ES-I3 (cell line): ENCODE measurements around the gene SMIM29.
A peak's percentile ranks its signal among the peaks of the same experiment; 100 is the strongest.

Experiments
- H3K36me3 ChIP-seq: 2 replicates; pipeline ENCODE4 v1.6.1; 2013; ENCODE audit warnings: mild to moderate bottlenecking, low read length, control low read depth, moderate library complexity; ENCODE audit not compliant: insufficient read depth
- H3K4me1 ChIP-seq: 2 replicates; pipeline ENCODE4 v1.6.1; 2013; ENCODE audit warnings: mild to moderate bottlenecking, control low read depth, low read length; ENCODE audit not compliant: insufficient read depth
- H3K9ac ChIP-seq: 2 replicates; pipeline ENCODE4 v1.6.1; 2013; ENCODE audit warnings: low read depth, mild to moderate bottlenecking, low read length, moderate library complexity
- H3K9me3 ChIP-seq: 2 replicates; pipeline ENCODE4 v1.6.1; 2013; ENCODE audit warnings: mild to moderate bottlenecking, low read length, moderate library complexity; ENCODE audit not compliant: control insufficient read depth, insufficient read depth

The SMIM29 gene

GRCh38 chr6:34239500-34239825 lies 9.3 kb downstream of the SMIM29 start:
- H3K36me3 ChIP-seq: peaks cover 48% of the 10 kb centered on the region

GRCh38 chr6:34238585-34239499 lies 10.0 kb downstream of the SMIM29 start:
- Histone ChIP-seq H3K4me1 (peaks cover 45% of the 10 kb centered on the region), H3K9ac (peak overlapping the region; percentile 92), H3K36me3 (peaks cover 47% of the 10 kb centered on the region), H3K9me3 (no peaks in the 10 kb centered on the region)

More at GRCh38 chr6:34239500-34239825, 9.3 kb downstream of the SMIM29 start:
- no peaks in the 10 kb centered on the region for H3K9me3 ChIP-seq
- peaks cover 40% of the 10 kb centered on the region for H3K4me1 ChIP-seq
- H3K9ac ChIP-seq: peak overlapping the region; percentile 92

GRCh38 chr6:34237722-34238584 lies 10.9 kb downstream of the SMIM29 start:
- no peaks in the 10 kb centered on the region for H3K9me3 ChIP-seq
- peaks cover 39% of the 10 kb centered on the region for H3K36me3 ChIP-seq
- peak overlapping the region; percentile 92 for H3K9ac ChIP-seq
- peaks cover 45% of the 10 kb centered on the region for H3K4me1 ChIP-seq

GRCh38 chr6:34237316-34237721 lies 11.5 kb downstream of the SMIM29 start:
- no peaks in the 10 kb centered on the region for H3K9me3 ChIP-seq
- peaks cover 36% of the 10 kb centered on the region for H3K36me3 ChIP-seq
- H3K9ac ChIP-seq: peak overlapping the region; percentile 96
- H3K4me1 ChIP-seq: peaks cover 43% of the 10 kb centered on the region

- H3K4me1 ChIP-seq: peaks cover 40% of the 10 kb centered on the region
Observed at GRCh38 chr6:34236443-34237315, 12.1 kb downstream of the SMIM29 start, which contains the start of gene HMGA1. Gene HMGA1, plus strand, starts transcription at chr6:34236873. Its CDS starts 3,908 bp downstream, at chr6:34240781.

GRCh38 chr6:34236131-34236442 lies 12.7 kb downstream of the SMIM29 start:
- Histone ChIP-seq H3K36me3 (peaks cover 24% of the 10 kb centered on the region), H3K4me1 (peaks cover 34% of the 10 kb centered on the region), H3K9me3 (no peaks in the 10 kb centered on the region), H3K9ac (peak overlapping the region; percentile 96)

More at GRCh38 chr6:34236443-34237315, 12.1 kb downstream of the SMIM29 start, which contains the start of gene HMGA1:
- Histone ChIP-seq H3K36me3 (peaks cover 30% of the 10 kb centered on the region), H3K9me3 (no peaks in the 10 kb centered on the region), H3K9ac (peak within 1 kb of the TSS; percentile 96)

- Histone ChIP-seq H3K9ac (peak overlapping the region; percentile 96), H3K9me3 (no peaks in the 10 kb centered on the region), H3K4me1 (peaks cover 28% of the 10 kb centered on the region), H3K36me3 (peaks cover 18% of the 10 kb centered on the region)
Observed at GRCh38 chr6:34235307-34236130, 13.3 kb downstream of the SMIM29 start.

GRCh38 chr6:34234667-34235306 lies 14.0 kb downstream of the SMIM29 start:
- Histone ChIP-seq H3K9ac (peak overlapping the region; percentile 82), H3K36me3 (peaks cover 11% of the 10 kb centered on the region), H3K9me3 (no peaks in the 10 kb centered on the region), H3K4me1 (peaks cover 27% of the 10 kb centered on the region)

GRCh38 chr6:34233867-34234266 lies 14.9 kb downstream of the SMIM29 start:
- H3K9me3 ChIP-seq: no peaks in the 10 kb centered on the region
- H3K9ac ChIP-seq: peak overlapping the region; percentile 82
- H3K4me1 ChIP-seq: peaks cover 27% of the 10 kb centered on the region
- 0 out of 2 replicates have a peak, but pooled peaks cover 2% of the 10 kb centered on the region for H3K36me3 ChIP-seq

- Histone ChIP-seq H3K36me3 (no peaks in the 10 kb centered on the region), H3K4me1 (peaks cover 31% of the 10 kb centered on the region), H3K9ac (no peak overlapping the region), H3K9me3 (no peaks in the 10 kb centered on the region)
Observed at GRCh38 chr6:34232901-34233300, 15.9 kb downstream of the SMIM29 start.

- H3K36me3 ChIP-seq: no peaks in the 10 kb centered on the region
- no peak overlapping the region for H3K9ac ChIP-seq
- peaks cover 39% of the 10 kb centered on the region for H3K4me1 ChIP-seq
Observed at GRCh38 chr6:34231566-34232336, 17.1 kb downstream of the SMIM29 start.

GRCh38 chr6:34230653-34231371 lies 18.0 kb downstream of the SMIM29 start:
- Histone ChIP-seq H3K4me1 (peaks cover 48% of the 10 kb centered on the region), H3K9me3 (no peaks in the 10 kb centered on the region), H3K36me3 (no peaks in the 10 kb centered on the region), H3K9ac (no peak overlapping the region)

More at GRCh38 chr6:34231566-34232336, 17.1 kb downstream of the SMIM29 start:
- H3K9me3 ChIP-seq: no peaks in the 10 kb centered on the region
